Measurements from ENCODE around the gene CEP97.

Gene CEP97

GRCh38 chr3:101722394-101723173, 1.8 kb upstream of the CEP97 start:
- TF ChIP-seq, protein P1, sequence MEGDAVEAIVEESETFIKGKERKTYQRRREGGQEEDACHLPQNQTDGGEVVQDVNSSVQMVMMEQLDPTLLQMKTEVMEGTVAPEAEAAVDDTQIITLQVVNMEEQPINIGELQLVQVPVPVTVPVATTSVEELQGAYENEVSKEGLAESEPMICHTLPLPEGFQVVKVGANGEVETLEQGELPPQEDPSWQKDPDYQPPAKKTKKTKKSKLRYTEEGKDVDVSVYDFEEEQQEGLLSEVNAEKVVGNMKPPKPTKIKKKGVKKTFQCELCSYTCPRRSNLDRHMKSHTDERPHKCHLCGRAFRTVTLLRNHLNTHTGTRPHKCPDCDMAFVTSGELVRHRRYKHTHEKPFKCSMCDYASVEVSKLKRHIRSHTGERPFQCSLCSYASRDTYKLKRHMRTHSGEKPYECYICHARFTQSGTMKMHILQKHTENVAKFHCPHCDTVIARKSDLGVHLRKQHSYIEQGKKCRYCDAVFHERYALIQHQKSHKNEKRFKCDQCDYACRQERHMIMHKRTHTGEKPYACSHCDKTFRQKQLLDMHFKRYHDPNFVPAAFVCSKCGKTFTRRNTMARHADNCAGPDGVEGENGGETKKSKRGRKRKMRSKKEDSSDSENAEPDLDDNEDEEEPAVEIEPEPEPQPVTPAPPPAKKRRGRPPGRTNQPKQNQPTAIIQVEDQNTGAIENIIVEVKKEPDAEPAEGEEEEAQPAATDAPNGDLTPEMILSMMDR (IDR thresholded peaks at IDR 0.05): no peak

DNA sequence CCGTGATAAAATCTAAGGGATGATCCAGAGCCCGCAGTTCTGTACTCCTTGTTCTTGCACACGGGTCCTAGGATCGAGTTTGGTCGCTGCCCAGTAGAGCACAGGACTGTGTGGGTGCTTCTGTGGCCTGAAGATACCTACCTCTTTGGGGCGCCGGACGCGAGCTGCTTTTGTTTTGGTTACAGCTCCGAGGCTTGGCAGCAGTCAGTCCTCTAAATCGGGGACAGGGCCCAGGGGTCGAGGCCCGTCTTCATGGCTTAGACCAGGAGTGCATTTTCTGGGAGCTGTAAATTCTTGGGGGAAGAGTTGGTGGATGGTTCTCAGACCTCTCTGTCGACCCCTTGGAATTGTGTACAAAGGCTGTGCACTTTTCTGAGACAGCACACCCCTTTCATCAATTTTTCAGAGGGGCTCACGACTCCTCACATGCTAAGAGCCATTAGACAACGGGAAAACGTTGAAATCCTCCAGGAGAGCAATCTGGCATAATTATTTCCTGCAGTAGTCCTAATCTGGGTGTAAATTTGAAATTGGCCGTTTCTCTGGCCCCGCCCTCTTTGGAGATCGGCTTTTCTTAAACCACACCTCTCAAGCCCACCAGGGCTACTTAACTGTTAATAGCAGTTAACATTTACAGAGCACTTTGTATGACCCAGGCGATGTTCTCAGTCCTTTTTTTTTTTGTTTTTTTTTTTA, 928 bp downstream of the CEP97 start:
- TF ChIP-seq, protein P1 (IDR thresholded peaks at IDR 0.05): no peak

- TF ChIP-seq, protein P1 (IDR thresholded peaks at IDR 0.05): no peak
These were observed 1.5 kb downstream of the CEP97 start for GRCh38 chr3:101725890-101726275.

DNA sequence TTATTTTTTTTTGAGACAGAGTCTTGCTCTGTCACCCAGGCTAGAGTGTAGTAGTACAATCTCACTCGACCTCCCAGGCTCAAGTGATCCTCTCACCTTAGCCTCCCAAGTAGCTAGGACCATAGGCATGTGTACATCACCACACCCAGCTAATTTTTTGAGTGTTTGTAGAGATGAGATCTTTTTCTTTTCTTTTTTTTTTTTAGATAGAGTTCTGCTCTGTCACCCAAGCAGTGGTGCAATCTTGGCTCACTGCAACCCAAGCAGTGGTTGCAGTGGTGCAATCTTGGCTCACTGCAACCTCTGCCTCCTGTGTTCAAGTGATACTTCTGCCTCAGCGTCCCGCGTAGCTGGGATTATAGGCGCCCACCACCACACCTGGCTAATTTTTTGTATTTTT, 5.2 kb downstream of the CEP97 start:
- TF ChIP-seq, protein P1 (IDR thresholded peaks at IDR 0.05): no peak

DNA sequence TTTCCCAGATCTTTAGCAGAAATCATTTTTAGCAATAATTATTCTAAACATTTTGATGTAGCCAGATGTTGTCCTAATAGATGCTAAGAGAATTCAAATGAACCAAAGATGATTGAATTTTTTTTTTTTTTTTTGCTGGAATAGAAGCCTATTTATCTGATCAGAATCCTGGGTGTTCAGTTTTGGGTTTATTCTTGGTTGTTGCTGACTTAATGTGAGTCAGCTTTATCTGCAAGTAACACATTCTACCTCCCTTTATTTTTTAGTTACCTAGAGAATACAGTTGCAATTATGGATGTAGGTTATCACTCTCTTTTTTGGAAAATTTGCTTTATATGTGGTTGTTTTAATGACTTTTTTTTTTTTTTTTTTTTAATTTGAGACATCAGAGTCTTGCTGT, 6.4 kb downstream of the CEP97 start:
- TF ChIP-seq, protein P1 (IDR thresholded peaks at IDR 0.05): no peak

- TF ChIP-seq, protein P1 (IDR thresholded peaks at IDR 0.05): no peak
These were observed 7.8 kb downstream of the CEP97 start for GRCh38 chr3:101732240-101732641.

GRCh38 chr3:101735833-101736232, 11.4 kb downstream of the CEP97 start:
- TF ChIP-seq, protein P1 (IDR thresholded peaks at IDR 0.05): no peak
